A549 (cell line): ENCODE results near the gene MAP2K6. TPM values are rescaled to one million over a fixed set of nuclear protein-coding genes. Genes with fewer than 3 reads are reported as not detected.
A peak's percentile ranks its signal among the peaks of the same experiment; 100 is the strongest.

Source experiments
- ATAC-seq, 2 experiments: fragments of 200-7000 bp in 1 of 2; fragments of >200 bp in 1 of 2; cut with Nextera tagmentation in 1 of 2; cut with Tn5 transposase in 1 of 2; 3 replicates each; pipeline versions ENCODE4 v1.8.0 to v1.9.1; 2018 to 2020; ENCODE audit warnings: mild to moderate bottlenecking in 1 of 2, moderate library complexity in 1 of 2
- CTCF ChIA-PET: fragments of 300-600 bp; sonication (Branson Sonifier 250); formaldehyde crosslinking; extraction: SDS; loops from one replicate; lab custom pipeline; 2021; ENCODE audit warnings: antibody characterized with exemption, inconsistent platforms; lab: Yijun Ruan, JAX
- POLR2A ChIA-PET: fragments of 350-600 bp; formaldehyde crosslinking; extraction: SDS; loops from one replicate; lab custom pipeline; 2021; ENCODE audit warnings: antibody characterized with exemption, inconsistent platforms; lab: Yijun Ruan, JAX
- DNase-seq, 2 experiments: peaks; one replicate each; pipeline versions ENCODE4 v3.0.0 to v3.0.0-alpha.2; 2011 to 2016; ENCODE audit warnings: low read depth in 1 of 2, low spot score in 1 of 2
- FAIRE-seq: peaks from 2 replicates; lab custom pipeline; 2011; peaks lifted over from hg19 to GRCh38; lab: Jason Lieb, UNC
- H3K27ac ChIP-seq, 2 experiments: fragments of >200 bp; sonication (Bioruptor Twin); formaldehyde crosslinking; 3 replicates each; pipeline ENCODE4 v1.5.1; 2016 to 2017
- H3K4me1 ChIP-seq: fragments of >200 bp; sonication (Bioruptor Twin); formaldehyde crosslinking; 3 replicates; pipeline ENCODE4 v1.6.1; 2016
- H3K4me2 ChIP-seq: fragments of >200 bp; sonication (Bioruptor Twin); formaldehyde crosslinking; 3 replicates; pipeline ENCODE4 v1.6.1; 2016
- H3K4me3 ChIP-seq: fragments of >200 bp; sonication (Bioruptor Twin); formaldehyde crosslinking; 3 replicates; pipeline ENCODE4 v1.5.1; 2016
- H3K9me3 ChIP-seq: fragments of >200 bp; sonication (Bioruptor Twin); formaldehyde crosslinking; 3 replicates; pipeline ENCODE4 v1.6.1; 2016
- CEBPB ChIP-seq, 2 experiments: fragments of >200 bp in 1 of 2; sonication (Bioruptor Twin) in 1 of 2; formaldehyde crosslinking in 1 of 2; IDR thresholded peaks; 2 replicates each; pipeline ENCODE4 v1.6.1; 2012 to 2016
- CHD2 ChIP-seq: fragments of 150-350 bp; IDR thresholded peaks from 2 replicates; pipeline ENCODE4 v1.6.1; 2014; ENCODE audit warnings: low read length; ENCODE audit not compliant: partially characterized antibody
- CHD4 ChIP-seq: fragments of 200-600 bp; sonication (generic); IDR thresholded peaks from 2 replicates; pipeline ENCODE4 v1.6.1; 2016; ENCODE audit warnings: antibody characterized with exemption, mild to moderate bottlenecking, borderline replicate concordance
- CTCF ChIP-seq: fragments of >200 bp; sonication (Bioruptor Twin); formaldehyde crosslinking; IDR thresholded peaks from 3 replicates; pipeline ENCODE4 v1.5.1; 2016
- EHF ChIP-seq: fragments of 250-450 bp; sonication (Bioruptor Pico); IDR thresholded peaks from 2 replicates; pipeline ENCODE4 v1.5.0; 2020; ENCODE audit warnings: mild to moderate bottlenecking
- EHMT2 ChIP-seq: fragments of 200-600 bp; sonication (generic); IDR thresholded peaks from 2 replicates; pipeline ENCODE4 v1.6.1; 2016; ENCODE audit warnings: antibody characterized with exemption, low read depth, mild to moderate bottlenecking, moderate library complexity
- EP300 ChIP-seq, 2 experiments: fragments of >200 bp; sonication (Bioruptor Twin); formaldehyde crosslinking; IDR thresholded peaks; 2 replicates in 1 of 2; 3 replicates in 1 of 2; pipeline ENCODE4 v1.6.1; 2016 to 2017
- FOSL2 ChIP-seq, 2 experiments: fragments of 450-650 bp in 1 of 2; fragments of >200 bp in 1 of 2; sonication (Bioruptor Twin) in 1 of 2; formaldehyde crosslinking; IDR thresholded peaks; 2 replicates each; pipeline versions ENCODE4 v1.5.0 to v1.6.1; 2016 to 2020; ENCODE audit warnings: mild to moderate bottlenecking in 1 of 2, moderate library complexity in 1 of 2
- GATA3 ChIP-seq: IDR thresholded peaks from 2 replicates; pipeline ENCODE4 v1.6.1; 2012; ENCODE audit warnings: borderline replicate concordance
- HEYL ChIP-seq: fragments of 250-450 bp; sonication (Bioruptor Pico); IDR thresholded peaks from 2 replicates; pipeline ENCODE4 v1.8.0; 2021; ENCODE audit warnings: mild to moderate bottlenecking, moderate library complexity
- JUN ChIP-seq, 2 experiments: fragments of >200 bp; sonication (Bioruptor Twin); formaldehyde crosslinking; IDR thresholded peaks; 2 replicates in 1 of 2; 3 replicates in 1 of 2; pipeline ENCODE4 v1.6.1; 2016 to 2017
- JUNB ChIP-seq: fragments of >200 bp; sonication (Bioruptor Twin); formaldehyde crosslinking; IDR thresholded peaks from 2 replicates; pipeline ENCODE4 v1.6.1; 2016
- KDM5A ChIP-seq: fragments of 200-600 bp; sonication (generic); IDR thresholded peaks from 2 replicates; pipeline ENCODE4 v1.6.1; 2016; ENCODE audit warnings: antibody characterized with exemption, mild to moderate bottlenecking
- MAFK ChIP-seq: fragments of 450-650 bp; IDR thresholded peaks from 2 replicates; pipeline ENCODE4 v1.6.1; 2014; ENCODE audit not compliant: partially characterized antibody
- MYC ChIP-seq: IDR thresholded peaks from 2 replicates; pipeline ENCODE4 v1.6.1; 2012; ENCODE audit warnings: mild to moderate bottlenecking, inconsistent platforms, low read length, improper control_type of control experiment, borderline replicate concordance
- NFE2L2 ChIP-seq: fragments of 150-350 bp; conservative IDR thresholded peaks from 2 replicates; pipeline ENCODE4 v1.6.1; 2014; ENCODE audit warnings: low read length
- NPAS2 ChIP-seq: fragments of 250-450 bp; sonication (Bioruptor Pico); IDR thresholded peaks from 2 replicates; pipeline ENCODE4 v1.8.0; 2022; ENCODE audit warnings: mild to moderate bottlenecking, moderate library complexity, borderline replicate concordance
- NR3C1 ChIP-seq: fragments of >200 bp; sonication (Bioruptor Twin); formaldehyde crosslinking; IDR thresholded peaks from 3 replicates; pipeline ENCODE4 v1.6.1; 2017
- PBX3 ChIP-seq: IDR thresholded peaks from 2 replicates; pipeline ENCODE4 v1.6.1; 2012
- PHF8 ChIP-seq: fragments of 200-600 bp; sonication (generic); IDR thresholded peaks from 2 replicates; pipeline ENCODE4 v1.6.1; 2016; ENCODE audit warnings: low read depth, mild to moderate bottlenecking, antibody characterized with exemption, moderate library complexity, borderline replicate concordance
- POLR2A ChIP-seq: IDR thresholded peaks from 2 replicates; pipeline ENCODE4 v1.6.1; 2012; ENCODE audit warnings: mild to moderate bottlenecking, low read length
- RARB ChIP-seq: fragments of 250-450 bp; sonication (Bioruptor Pico); IDR thresholded peaks from 2 replicates; pipeline ENCODE4 v1.8.0; 2021; ENCODE audit warnings: mild to moderate bottlenecking, moderate library complexity
- RNF2 ChIP-seq: fragments of 200-600 bp; sonication (generic); IDR thresholded peaks from 2 replicates; pipeline ENCODE4 v1.6.1; 2016; ENCODE audit warnings: low read depth, mild to moderate bottlenecking, antibody characterized with exemption, moderate library complexity, borderline replicate concordance
- SMC3 ChIP-seq: fragments of >200 bp; sonication (Bioruptor Twin); formaldehyde crosslinking; IDR thresholded peaks from 3 replicates; pipeline ENCODE4 v1.6.1; 2018; ENCODE audit warnings: inconsistent platforms
- SREBF2 ChIP-seq: fragments of 450-650 bp; IDR thresholded peaks from 2 replicates; pipeline ENCODE4 v1.6.1; 2014; ENCODE audit warnings: mild to moderate bottlenecking, moderate library complexity
- TFCP2L1 ChIP-seq: fragments of 250-450 bp; sonication (Bioruptor Pico); IDR thresholded peaks from 2 replicates; pipeline ENCODE4 v1.5.0; 2021; ENCODE audit warnings: mild to moderate bottlenecking
- ZC3H11A ChIP-seq: fragments of 450-650 bp; IDR thresholded peaks from 2 replicates; pipeline ENCODE4 v1.6.1; 2014; ENCODE audit warnings: antibody characterized with exemption, mild to moderate bottlenecking
- ZSCAN20 ChIP-seq: fragments of 250-450 bp; sonication (Bioruptor Pico); IDR thresholded peaks from 2 replicates; pipeline ENCODE4 v1.8.0; 2022; ENCODE audit warnings: mild to moderate bottlenecking, moderate library complexity
- WGBS: methylation state at CpG from one replicate; pipeline ENCODE4 v1.1.6; 2017; ENCODE audit errors: missing lambda C conversion rate; 5-methylcytosine and 5-hydroxymethylcytosine counted together
- polyA plus RNA-seq, 4 experiments: library from polyadenylated mRNA; depleted of rRNA in 3 of 4; stranded (reverse); fragments of >200 nt; fragmentation: RNase III in 1 of 4; extraction: RNeasy Plus Mini Kit Qiagen cat#74134 plus additional on column Dnase treatment in 1 of 4; gene quantifications; 2 replicates in 3 of 4; 3 replicates in 1 of 4; pipeline ENCODE4 v1.2.3, GENCODE V29; 2011 to 2017
- TF ChIP-seq, protein P1 (sequence below): fragments of 150-350 bp; IDR thresholded peaks from 2 replicates; pipeline ENCODE4 v1.6.1; 2014; ENCODE audit warnings: low read depth, mild to moderate bottlenecking, low read length
- TF ChIP-seq, protein P2 (sequence below): IDR thresholded peaks from 2 replicates; pipeline ENCODE4 v1.6.1; 2012
- TF ChIP-seq, protein P3 (sequence below): fragments of >200 bp; sonication (Bioruptor Twin); formaldehyde crosslinking; IDR thresholded peaks from 2 replicates; pipeline ENCODE4 v1.6.1; 2016
- TF ChIP-seq, protein P4 (sequence below): fragments of >200 bp; sonication (Bioruptor Twin); formaldehyde crosslinking; IDR thresholded peaks from 3 replicates; pipeline ENCODE4 v1.6.1; 2016

MAP2K6 gene
- polyA plus RNA-seq, 2 of the 4 experiments (the other 2 are of a cell fraction), result 20.2 to 20.7 TPM

- no peak for TF ChIP-seq CTCF
- TF ChIP-seq ZC3H11A, result no peak
- no peak for TF ChIP-seq JUN (IDR thresholded peaks at IDR 0.05)
- TF ChIP-seq, all 56 proteins: peak for 0
Measured at GRCh38 chr17:69573396-69573795, 158.9 kb downstream of the MAP2K6 start (continued).

- 24% methylated on average over 10 of the region's 10 CpGs for WGBS
- TF ChIP-seq EHMT2 (no peak), NPAS2 (CRISPR knock-in tag) (no peak), HEYL (CRISPR knock-in tag) (no peak), TFCP2L1 (no peak), CHD4 (no peak), PHF8 (no peak), KDM5A (no peak), NR3C1 (no peak), JUNB (no peak), EHF (CRISPR knock-in tag) (no peak), PBX3 (no peak), CEBPB (IDR thresholded peaks at IDR 0.05) (peak in 1 of 2 experiments; percentile 48; a peak in 1 of 4 replicates), MYC (no peak), GATA3 (peak; percentile 63), RNF2 (no peak), RARB (CRISPR knock-in tag) (no peak), ZC3H11A (no peak), SREBF2 (no peak), CHD2 (no peak), MAFK (peak; percentile 88), NFE2L2 (peak; percentile 42; the same call in 1 of the 2 replicates), FOSL2 (IDR thresholded peaks at IDR 0.05) (no peak), FOSL2 (CRISPR knock-in tag; IDR thresholded peaks at IDR 0.05) (peak; percentile 52), ZSCAN20 (CRISPR knock-in tag) (0 out of 2 replicates have a peak, but pooled peaks have one; percentile 60), EP300 (IDR thresholded peaks at IDR 0.05) (peak; percentile 8 to 44; a peak in 1 of 5 replicates), SMC3 (0 out of 3 replicates have a peak, but pooled peaks have one; percentile 14), POLR2A (no peak)
- TF ChIP-seq, protein P1, sequence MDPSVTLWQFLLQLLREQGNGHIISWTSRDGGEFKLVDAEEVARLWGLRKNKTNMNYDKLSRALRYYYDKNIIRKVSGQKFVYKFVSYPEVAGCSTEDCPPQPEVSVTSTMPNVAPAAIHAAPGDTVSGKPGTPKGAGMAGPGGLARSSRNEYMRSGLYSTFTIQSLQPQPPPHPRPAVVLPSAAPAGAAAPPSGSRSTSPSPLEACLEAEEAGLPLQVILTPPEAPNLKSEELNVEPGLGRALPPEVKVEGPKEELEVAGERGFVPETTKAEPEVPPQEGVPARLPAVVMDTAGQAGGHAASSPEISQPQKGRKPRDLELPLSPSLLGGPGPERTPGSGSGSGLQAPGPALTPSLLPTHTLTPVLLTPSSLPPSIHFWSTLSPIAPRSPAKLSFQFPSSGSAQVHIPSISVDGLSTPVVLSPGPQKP, result no peak
- TF ChIP-seq, protein P2, sequence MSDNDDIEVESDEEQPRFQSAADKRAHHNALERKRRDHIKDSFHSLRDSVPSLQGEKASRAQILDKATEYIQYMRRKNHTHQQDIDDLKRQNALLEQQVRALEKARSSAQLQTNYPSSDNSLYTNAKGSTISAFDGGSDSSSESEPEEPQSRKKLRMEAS, result peak; percentile 29; the same call in 1 of the 2 replicates
- TF ChIP-seq, protein P3, sequence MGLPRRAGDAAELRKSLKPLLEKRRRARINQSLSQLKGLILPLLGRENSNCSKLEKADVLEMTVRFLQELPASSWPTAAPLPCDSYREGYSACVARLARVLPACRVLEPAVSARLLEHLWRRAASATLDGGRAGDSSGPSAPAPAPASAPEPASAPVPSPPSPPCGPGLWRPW, result no peak
- TF ChIP-seq, protein P4, sequence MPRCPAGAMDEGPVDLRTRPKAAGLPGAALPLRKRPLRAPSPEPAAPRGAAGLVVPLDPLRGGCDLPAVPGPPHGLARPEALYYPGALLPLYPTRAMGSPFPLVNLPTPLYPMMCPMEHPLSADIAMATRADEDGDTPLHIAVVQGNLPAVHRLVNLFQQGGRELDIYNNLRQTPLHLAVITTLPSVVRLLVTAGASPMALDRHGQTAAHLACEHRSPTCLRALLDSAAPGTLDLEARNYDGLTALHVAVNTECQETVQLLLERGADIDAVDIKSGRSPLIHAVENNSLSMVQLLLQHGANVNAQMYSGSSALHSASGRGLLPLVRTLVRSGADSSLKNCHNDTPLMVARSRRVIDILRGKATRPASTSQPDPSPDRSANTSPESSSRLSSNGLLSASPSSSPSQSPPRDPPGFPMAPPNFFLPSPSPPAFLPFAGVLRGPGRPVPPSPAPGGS, result 0 out of 3 replicates have a peak, but pooled peaks have one; percentile 40
- CTCF ChIA-PET, result interaction anchor here (0.6 to 1.8 kb wide), 4 partner anchors 17 to 978 kb away, joined by 3 to 5 read pairs (median 3); no protein-coding TSS in a partner anchor
- Histone ChIP-seq H3K4me1 (peaks cover 39% of the 10 kb centered on the region), H3K27ac (peak overlapping the region; percentile 65 to 80), H3K4me3 (0 out of 3 replicates have a peak overlapping the region, but pooled peaks have one; percentile 1), H3K4me2 (peak overlapping the region; percentile 75), H3K9me3 (no peaks in the 10 kb centered on the region)
- FAIRE-seq (peak; percentile 54), ATAC-seq (peak; percentile 62 to 77), DNase-seq (peak in 1 of 2 experiments; percentile 67)
- POLR2A ChIA-PET, result no interaction called here
Measured at GRCh38 chr17:69574257-69575197, 160.0 kb downstream of the MAP2K6 start.
